Stimulated activated naive CD4-positive, alpha-beta T cell treated with Interleukin-2 at 50 U/mL for 16 hours (primary cell): Measurements from ENCODE around the gene SH3BP4.
"Not testable (repeated sequence)": the region's sequence is repeated elsewhere in the genome, so short reads cannot be mapped to it uniquely, and the experiment has no call there.

Experiments used
- DNase-seq: peaks from one replicate; lab custom pipeline; 2025; lab: John Stamatoyannopoulos, UW

SH3BP4 gene

DNA sequence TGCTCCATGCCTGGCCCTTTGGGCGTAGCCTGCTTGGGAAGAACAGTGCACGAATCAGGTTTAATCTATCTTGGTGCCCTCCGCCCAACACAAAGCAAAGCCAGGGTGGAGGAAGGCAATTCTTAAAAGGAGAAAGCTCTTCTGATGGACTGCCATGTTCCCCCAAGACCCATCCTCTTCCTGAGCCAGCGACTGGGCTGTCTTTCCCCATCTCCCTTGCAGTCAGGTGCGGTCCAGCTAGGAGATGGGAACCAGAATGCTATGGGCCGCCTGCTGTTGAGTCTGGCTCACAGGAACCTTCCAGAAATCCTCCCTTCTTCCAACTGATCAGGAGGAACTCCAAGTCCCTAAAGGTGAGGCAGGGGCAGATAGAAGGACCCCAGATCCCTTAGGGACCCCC, 105.0 kb downstream of the SH3BP4 start:
- DNase-seq, result no peak

DNA sequence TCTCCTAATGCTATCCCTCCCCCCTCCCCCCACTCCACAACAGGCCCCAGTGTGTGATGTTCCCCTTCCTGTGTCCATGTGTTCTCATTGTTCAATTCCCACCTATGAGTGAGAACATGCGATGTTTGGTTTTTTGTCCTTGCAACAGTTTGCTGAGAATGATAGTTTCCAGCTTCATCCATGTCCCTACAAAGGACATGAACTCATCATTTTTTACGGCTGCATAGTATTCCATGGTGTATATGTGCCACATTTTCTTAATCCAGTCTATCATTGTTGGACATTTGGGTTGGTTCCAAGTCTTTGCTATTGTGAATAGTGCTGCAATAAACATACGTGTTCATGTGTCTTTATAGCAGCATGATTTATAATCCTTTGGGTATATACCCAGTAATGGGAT, 105.8 kb downstream of the SH3BP4 start:
- not testable (repeated sequence) for DNase-seq

DNA sequence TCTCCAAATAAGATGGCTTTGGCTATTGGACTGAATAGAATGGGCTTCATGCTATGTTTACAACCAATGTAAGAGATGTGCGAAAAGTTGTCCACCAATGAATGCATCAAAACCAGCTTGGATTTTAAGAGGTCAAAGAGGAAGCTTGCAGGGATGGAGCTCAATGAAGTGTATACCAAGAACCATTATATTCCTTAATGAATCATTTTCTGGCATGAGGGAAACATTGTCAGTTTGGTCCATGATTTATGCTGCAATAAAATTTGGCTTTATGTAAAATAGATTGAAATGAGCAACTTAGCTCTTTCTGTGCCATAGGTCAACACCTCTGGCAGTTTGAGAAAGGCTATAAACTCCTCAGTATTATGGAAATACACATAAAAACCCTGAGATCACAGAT, 107.3 kb downstream of the SH3BP4 start:
- no peak for DNase-seq

DNA sequence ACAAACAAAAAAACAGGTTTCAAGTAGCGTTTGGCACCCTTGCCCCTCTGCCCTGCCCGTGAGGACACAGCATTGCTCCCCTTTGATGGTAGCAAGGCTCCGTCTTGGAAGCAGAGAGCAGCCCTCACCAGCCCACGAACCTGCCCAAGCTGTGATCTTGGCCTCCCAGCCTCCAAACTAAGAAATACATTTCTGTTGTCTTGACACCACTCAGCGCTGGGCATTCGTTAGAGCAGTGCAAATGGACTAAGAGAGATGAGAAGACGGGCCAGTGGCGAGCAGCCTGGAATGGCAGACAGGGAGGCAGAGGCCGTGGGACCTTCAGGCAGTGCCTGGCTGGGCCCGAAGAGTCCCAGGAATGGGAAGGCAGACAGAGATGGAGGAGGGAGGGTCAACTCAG, 109.8 kb downstream of the SH3BP4 start:
- DNase-seq, result no peak

DNA sequence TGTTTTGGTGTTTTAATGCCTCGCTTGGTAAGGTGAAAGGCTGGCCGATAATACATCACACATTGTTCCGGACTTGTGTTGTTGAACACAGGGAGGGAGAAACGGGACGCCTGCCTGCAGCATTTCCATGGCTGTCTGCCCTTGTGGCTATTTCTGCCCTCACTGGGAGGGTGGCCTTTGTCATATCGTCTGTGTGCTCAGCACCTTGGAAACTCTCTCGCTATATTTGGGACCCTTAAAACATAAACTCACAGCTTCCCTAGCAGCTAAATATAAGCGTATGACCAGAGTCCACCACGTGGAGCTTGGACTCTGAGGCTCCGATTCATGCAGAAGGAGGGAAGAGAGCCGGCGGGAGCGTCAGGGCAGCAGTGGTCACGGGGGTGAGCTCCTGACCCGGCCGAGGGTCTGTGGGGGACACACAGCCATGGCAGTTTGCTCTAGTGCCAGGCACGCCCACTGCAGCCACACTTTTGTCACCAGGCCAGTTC, 111.7 kb downstream of the SH3BP4 start:
- DNase-seq, result no peak

DNA sequence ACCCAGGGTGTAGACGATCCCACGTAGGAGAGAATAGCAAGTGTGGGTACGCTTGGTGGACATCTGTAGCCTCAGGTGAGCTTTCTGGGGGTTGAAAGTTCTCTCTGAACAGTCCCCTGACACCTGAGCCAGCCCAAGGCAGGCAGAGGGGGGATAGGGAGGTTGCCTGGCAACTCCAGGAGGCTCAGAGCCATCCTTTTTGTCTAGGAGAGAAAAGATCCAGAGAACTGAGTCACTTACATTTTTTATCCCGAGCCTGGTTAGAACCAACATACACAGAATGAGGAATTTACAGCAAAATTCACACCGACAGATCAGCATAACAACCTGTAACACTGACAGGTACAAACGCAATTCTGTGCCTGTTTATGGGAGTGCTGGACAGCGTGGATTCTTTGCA, 113.2 kb downstream of the SH3BP4 start:
- no peak for DNase-seq

DNA sequence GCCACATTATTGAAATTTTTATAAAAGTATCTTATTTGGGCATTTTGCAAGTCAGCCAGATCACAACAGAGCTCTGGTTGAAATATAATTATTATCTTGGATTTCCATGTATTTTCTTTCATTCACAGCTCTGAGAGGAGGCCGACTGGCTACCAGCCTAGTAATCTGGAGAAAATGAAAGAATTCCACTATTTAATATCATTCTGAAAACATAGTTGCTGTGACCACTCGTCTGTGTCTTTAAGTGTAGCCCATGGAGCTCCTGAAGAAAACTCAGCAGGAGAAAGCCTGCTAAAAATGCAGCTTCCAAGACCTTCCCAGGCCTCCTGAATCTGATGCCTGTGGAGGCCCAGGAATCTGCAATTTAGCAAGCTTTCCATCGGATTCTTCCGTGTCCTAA, 114.7 kb downstream of the SH3BP4 start:
- no peak for DNase-seq

DNA sequence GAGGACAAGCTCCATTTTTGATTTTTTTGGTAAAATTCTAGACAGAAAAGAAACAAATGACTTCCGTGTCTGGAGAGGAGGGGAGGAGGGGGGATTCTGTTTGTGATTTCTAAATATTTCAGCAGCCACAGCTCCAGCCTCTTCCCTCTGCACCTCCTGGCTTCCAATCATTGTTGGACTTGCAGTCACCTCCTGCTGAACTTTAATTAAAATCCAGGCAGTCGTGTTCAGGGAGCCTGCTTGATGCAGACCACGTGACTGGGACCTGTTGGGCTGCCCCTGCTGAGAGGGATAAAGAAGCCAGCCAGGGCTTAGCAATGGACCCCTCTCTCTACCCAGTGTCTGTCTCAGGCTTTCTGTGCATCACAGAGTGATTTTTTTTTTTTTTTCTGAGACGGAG, 115.1 kb downstream of the SH3BP4 start:
- DNase-seq, result no peak

DNA sequence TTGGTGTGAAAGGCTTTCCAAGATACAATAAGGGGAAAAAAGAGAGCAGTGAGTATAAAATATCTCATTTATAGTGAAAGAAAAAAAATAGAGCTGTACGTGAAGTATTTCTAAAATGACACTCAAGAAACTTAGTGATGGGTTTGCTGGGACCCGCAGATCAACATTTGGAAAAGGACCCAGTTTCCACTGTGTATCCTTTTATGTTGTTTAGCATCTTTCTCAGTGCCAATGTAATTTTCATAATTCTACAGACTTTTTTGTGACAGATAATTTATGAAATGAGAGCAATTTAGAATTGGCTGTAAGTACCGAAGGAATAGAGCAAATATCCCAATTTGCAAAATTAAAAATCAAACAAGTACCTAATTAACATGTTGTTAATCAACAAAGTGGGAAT, 116.9 kb downstream of the SH3BP4 start:
- DNase-seq, result no peak

DNA sequence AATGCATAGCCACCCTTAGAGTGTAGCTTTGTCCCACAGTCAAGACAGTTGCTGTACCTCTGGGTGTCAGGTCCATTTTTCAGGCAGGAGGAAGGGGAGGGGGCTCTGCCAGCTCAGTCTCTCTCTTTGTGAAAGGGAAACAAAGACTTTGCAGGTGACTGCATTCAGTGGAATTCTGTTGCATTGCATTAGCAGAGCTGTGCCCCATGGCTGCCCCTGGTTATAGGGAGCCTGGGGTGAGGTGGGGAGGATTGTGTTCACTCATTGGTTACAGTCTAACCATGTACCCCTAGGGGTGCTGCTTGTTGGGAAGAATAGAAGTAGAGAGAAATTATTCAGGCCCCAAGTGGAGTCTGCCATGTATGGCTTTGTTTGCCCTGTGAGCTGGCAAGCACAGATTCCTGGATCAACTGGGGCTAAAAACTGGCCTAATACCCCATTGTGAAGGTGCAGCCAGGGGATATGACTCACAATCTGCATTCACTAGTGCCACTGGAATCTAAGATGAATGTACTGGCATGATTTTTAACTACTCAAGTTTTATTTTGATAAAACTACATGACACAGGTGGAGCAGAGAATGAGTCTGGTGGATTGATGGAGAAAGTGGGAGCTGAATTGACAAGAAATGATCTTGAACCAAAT, 118.4 kb downstream of the SH3BP4 start:
- DNase-seq, result no peak

DNA sequence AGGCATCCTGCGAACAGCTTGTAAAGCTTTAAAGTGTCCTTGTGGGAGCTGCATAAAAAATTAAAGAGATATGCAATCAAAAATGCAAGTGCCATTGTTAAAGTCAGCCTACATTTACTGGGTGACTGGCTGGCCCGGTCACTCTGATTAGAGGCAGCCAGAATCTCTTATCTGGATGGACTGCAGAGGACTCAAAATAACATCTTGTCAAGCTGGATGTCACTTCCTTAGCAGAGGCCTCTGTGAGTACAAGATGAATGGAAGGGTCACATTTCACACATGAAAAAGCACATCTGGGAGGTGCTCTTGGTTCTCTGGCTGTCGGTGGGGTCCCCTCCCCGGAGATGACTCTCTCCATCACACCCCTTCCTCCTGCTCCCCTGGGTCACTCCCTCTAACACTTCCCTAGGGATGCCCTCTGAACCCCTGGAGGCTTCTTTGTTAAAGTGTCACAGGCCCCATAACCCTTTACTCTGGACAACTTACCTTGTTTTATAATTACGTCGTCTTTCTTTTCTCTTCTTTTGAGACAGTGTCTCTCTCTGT, 122.1 kb downstream of the SH3BP4 start:
- no peak for DNase-seq

DNA sequence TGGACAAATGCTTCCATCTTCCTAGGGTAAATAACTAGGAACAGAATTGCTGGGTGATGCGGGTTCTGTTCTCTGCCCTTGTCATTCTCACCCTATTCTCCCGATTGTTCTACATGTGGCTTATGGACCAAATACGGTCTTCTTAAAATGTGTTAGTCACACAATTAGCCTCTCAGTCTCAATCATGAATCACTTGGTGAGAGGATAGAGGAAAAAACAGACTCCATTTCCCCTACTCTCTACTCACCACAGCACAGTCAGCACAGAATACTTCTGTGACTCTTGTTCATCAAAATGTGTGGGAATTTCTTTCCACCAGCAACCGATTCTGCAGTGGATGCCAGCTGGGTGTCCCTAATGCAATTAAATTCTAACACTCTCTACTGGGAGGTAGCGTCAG, 125.2 kb downstream of the SH3BP4 start:
- DNase-seq, result no peak

DNA sequence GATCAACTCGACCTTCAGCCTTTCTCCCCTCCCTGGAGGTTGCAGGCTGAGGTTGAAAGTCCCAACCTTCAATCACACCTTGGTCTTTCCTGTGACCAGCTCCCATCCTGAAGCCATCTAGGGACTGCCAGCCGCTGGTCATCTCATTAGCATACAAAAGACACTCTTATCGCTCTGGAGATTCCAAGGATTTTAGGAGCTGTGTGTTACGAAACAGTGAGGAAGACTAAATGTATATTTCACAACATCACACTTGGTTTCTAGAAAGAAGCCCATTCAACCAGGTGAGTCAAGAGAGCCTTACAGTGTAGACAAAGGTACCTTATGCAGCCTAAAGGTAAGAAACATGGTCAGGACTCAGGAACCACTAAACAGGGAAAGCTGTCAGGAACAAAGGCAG, 126.4 kb downstream of the SH3BP4 start:
- no peak for DNase-seq

DNA sequence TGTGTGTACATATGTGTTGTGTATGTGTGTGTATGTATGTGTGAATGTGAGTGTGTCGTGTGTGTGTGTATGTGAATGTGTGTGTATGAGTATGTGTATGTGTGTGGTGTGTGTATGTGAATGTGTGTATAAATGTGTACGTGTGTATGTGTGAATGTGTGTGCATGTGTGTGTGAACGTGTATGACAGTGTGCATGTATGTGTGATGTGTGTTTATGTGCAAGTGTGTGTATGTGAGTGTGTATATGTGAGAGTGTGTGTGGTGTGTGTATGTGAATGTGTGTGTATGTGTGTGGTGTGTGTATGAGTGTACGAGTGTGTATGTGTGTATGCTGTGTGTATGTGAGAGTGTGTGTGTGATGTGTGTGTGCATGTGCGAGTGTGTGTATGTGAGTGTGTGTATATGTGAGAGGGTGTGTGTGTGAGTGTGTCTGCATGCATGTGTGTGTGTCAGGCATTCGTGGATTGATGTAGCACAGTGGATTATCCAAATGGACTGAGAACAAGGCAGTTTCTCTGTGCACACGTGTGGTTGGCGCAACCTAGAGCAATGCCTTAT, 127.2 kb downstream of the SH3BP4 start:
- no peak for DNase-seq

DNA sequence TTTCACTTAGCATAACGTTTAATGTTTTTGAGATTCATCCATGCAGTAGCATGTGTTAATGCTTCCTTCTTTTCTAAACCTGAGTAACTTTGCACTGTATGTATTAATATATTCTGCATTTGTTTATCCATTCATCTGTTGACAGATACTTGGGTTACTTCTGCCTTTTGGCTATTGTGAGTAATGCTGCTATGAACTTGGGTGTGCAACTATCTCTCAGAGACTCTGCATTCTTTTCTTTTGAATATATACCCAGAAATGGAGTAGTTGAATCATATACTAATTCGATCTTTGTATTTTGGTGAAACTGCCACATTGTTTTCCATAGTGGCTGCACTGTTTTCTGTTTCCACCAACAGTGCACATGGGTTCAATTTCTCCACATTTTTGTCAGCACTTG, 128.3 kb downstream of the SH3BP4 start:
- DNase-seq, result no peak

DNA sequence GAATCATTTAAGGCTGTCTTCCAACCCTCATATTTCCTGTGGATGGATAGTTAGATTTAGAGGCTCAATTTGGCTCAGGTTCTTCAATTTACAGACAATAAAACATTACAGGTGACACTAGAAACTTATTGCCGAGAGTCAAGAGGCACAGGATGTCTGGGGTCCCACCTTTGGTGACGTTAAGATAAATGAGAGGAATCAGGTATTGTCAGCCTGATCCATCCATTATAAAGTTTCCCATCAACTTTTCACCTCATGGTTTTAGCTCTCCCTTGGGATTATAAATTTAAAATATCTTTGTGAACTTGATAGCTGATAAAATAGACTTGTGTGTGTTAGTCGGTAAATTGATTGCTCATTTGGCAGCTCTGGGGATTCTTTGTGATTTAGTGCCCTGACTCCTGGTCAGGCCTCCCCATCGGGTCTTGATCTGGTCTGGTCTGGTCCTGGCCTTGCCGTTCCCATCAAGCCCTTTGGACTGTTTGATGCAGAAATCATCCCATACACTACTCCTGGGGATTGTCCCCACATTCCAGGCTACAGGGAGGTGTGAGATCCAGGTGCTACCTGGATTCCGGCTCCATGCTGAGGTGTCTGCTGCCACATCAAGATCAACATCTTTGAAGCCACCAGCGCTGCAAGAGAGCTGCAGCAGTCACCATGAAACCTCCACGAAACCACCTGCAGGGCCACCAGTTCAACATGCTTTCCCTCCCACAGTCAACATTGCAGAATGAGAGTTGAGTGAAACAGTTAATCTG, 130.9 kb downstream of the SH3BP4 start:
- DNase-seq, result no peak

DNA sequence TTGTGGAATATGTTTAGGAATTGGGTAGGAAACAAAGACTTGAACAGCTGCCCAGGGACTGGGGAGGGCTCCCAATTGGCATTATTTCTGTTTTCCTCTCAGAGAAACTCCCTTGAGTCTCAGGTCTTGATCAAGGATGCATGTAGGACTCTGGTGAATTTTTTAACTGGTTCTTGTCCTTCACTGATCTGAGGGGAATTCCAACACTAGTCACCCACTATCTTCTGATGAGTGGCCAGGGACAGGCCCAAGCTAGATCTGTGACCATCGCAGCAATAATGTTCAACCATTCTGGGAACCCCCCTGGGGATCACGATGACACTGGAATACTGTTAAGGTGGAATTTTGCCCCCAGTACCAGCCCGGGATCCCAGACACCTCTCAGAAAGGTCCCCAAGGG, 132.0 kb downstream of the SH3BP4 start:
- no peak for DNase-seq

DNA sequence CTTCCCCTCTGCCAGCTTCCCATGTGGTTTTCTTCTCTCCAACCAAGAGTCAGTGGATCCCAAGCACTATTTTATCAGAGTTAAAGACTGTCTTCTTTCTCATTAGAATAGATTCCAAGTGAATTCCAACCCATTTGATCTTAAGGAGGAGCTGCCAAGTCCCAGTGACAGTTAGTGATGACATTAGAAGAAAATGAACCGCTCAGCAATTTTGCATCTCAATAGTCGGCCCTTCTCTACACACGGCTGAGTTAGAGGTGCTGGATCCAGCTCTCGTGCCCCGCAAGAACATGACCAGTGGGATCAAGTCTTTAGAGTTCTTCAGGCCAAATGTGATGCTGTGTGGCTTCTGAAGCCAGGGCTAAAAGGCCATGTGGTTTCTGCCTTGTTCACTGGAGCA, 132.6 kb downstream of the SH3BP4 start:
- no peak for DNase-seq

DNA sequence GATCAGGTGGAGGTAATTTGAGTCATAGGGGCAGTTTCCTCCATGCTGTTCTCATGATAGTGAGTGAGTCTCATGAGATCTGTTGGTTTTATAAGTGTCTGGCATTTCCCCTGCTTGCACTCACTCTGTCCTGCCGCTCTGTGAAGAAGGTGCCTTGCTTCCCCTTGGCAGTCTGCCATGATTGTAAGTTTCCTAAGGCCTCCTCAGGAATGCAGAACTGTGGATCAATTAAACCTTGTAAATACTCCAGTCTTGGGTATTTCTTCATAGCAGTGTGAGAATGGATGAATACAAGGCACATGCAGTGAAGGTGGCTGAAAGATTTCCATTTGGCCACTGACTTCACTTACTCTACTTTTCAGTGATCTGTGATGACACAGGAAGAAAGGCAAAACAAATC, 133.7 kb downstream of the SH3BP4 start:
- DNase-seq, result no peak

DNA sequence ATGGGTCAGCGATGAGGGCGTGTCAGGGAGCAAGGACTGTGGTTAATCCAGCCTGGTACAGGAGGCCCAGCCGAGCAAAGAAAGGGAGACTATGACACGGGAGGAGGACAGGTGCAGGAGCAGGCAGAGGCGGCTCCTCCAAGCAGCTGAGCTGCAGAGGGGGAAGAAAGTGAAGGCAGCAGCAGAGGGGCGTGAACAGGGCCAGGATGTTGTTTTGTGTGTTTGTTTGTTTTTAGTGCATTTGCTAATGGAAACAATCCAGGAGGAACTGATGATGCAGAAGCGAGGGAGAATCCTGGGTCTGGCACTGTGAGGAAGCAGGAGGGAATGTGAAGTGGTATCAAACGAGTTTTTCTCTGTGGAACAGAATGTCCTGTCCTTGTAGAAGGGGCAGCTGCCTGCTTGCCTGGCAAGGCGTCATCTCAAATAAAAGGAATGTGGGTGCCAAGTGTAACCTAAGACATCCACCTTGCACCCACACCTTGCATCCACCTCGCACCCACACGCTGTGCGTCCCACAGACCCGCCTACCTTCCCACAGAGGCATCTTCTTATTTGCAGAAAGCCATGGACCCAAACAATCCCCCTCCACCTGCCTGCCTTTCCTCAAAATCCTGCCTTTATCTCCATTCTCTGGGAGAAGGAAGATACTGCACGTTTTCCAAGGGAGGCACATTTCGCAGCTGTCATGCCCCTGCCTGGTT, 134.8 kb downstream of the SH3BP4 start:
- DNase-seq, result no peak

DNA sequence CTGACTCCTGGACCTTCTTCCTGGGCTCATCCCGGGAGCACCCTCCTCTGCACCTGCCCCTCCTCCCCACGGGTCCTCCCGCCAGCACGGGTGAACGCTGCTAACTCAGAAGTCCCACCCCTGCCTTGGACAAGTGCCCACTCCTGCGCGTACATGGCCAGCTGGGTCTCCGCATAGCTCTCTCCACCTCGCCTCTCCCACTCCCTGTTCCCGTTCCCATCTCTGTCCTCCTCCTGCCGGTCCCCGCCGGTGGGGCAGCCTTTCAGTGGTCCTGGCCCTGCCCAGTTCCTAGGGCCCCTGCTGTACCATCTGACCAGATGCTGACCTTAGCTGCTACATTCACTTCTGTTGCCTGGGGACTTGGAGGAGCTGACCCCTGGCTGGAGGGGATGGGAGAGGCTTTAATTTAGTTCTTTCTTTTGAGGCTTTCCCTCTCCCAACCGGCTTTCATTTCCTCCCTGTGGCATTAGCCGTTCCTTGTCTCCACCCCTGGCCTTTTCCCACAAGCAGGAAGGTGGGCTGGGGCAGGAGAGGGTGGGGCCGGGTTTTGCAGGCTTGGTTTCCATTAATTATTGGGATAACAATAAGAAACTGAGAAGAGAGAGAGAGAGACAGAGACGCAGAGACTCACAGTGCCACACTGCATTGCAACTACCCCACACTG, 136.1 kb downstream of the SH3BP4 start:
- DNase-seq, result no peak

DNA sequence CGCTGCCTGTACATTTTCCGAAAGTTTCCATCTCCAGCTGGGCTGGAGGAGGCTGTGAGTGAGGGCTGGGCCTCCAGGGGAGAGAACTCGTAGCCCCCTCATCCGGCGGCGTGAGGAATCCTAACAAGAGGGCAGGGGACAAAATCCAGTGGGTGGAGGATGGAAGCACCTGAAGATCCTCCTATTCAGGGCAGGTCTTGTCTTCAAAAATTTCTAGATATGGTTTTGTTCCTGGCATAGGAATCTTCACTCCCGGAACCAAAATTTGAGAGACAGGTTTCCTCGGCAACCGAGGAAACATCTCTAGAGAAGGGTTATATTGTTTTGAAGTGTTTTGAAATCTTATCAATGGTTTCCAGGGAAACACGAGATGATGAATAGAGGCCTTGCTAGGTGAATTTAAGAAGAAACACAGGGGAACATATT, 136.7 kb downstream of the SH3BP4 start:
- no peak for DNase-seq
